Measurements from ENCODE around the gene FURIN. TPM values are rescaled to one million over a fixed set of nuclear protein-coding genes. Genes with fewer than 3 reads are reported as not detected.

Gene FURIN
- total RNA-seq, 1 donor from 2014 or later: 122 TPM

DNA sequence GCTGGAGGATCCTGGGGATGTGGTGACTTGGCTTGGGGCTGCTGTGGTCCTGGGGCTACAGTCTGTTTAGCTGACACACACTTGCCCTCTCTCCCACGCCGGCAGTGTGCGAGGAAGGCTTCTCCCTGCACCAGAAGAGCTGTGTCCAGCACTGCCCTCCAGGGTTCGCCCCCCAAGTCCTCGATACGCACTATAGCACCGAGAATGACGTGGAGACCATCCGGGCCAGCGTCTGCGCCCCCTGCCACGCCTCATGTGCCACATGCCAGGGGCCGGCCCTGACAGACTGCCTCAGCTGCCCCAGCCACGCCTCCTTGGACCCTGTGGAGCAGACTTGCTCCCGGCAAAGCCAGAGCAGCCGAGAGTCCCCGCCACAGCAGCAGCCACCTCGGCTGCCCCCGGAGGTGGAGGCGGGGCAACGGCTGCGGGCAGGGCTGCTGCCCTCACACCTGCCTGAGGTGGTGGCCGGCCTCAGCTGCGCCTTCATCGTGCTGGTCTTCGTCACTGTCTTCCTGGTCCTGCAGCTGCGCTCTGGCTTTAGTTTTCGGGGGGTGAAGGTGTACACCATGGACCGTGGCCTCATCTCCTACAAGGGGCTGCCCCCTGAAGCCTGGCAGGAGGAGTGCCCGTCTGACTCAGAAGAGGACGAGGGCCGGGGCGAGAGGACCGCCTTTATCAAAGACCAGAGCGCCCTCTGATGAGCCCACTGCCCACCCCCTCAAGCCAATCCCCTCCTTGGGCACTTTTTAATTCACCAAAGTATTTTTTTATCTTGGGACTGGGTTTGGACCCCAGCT, 13.0 kb downstream of the FURIN start:
- no peak overlapping the region for H3K4me2 ChIP-seq (ENCODE audit: low read length)
- no peak for FAIRE-seq
- H3K9me3 ChIP-seq (ENCODE audit: insufficient read depth, low read depth, low read length): no peaks in the 10 kb centered on the region
- Mint-ChIP-seq H3K9me3 (ENCODE audit: unreplicated experiment) (no peaks in the 10 kb centered on the region), H3K27me3 (ENCODE audit: low read depth, unreplicated experiment) (no peaks in the 10 kb centered on the region), H3K4me1 (ENCODE audit: low read depth, unreplicated experiment) (no peaks in the 10 kb centered on the region), H3K36me3 (ENCODE audit: low read depth, unreplicated experiment) (peaks cover 13% of the 10 kb centered on the region), H3K27ac (ENCODE audit: unreplicated experiment) (no peak overlapping the region), H3K4me3 (ENCODE audit: unreplicated experiment) (no peak overlapping the region)
- H2AFZ ChIP-seq (ENCODE audit: low read depth, low read length): no peak overlapping the region
- no peaks in the 10 kb centered on the region for H3K79me2 ChIP-seq (ENCODE audit: insufficient read depth, low read length)
- no peak overlapping the region for H3K27ac ChIP-seq (ENCODE audit: low read depth, low read length)
- peaks cover 10% of the 10 kb centered on the region for H4K20me1 ChIP-seq (ENCODE audit: insufficient read depth, low read length)
- H3K36me3 ChIP-seq (ENCODE audit: insufficient read depth, low read length): peaks cover 17% of the 10 kb centered on the region
- no peak for TF ChIP-seq EZH2 (IDR thresholded peaks at IDR 0.05; ENCODE audit: insufficient read depth, low read length)
- TF ChIP-seq, protein P1, sequence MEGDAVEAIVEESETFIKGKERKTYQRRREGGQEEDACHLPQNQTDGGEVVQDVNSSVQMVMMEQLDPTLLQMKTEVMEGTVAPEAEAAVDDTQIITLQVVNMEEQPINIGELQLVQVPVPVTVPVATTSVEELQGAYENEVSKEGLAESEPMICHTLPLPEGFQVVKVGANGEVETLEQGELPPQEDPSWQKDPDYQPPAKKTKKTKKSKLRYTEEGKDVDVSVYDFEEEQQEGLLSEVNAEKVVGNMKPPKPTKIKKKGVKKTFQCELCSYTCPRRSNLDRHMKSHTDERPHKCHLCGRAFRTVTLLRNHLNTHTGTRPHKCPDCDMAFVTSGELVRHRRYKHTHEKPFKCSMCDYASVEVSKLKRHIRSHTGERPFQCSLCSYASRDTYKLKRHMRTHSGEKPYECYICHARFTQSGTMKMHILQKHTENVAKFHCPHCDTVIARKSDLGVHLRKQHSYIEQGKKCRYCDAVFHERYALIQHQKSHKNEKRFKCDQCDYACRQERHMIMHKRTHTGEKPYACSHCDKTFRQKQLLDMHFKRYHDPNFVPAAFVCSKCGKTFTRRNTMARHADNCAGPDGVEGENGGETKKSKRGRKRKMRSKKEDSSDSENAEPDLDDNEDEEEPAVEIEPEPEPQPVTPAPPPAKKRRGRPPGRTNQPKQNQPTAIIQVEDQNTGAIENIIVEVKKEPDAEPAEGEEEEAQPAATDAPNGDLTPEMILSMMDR (IDR thresholded peaks at IDR 0.05; ENCODE audit: insufficient read depth, low read depth, low read length): no peak
- no peaks in the 10 kb centered on the region for H3K27me3 ChIP-seq (ENCODE audit: insufficient read depth, low read length)
- no peak overlapping the region for H3K4me3 ChIP-seq (ENCODE audit: insufficient read depth, low read depth, low read length)
- no peak overlapping the region for H3K9ac ChIP-seq (ENCODE audit: low read length)
- DNase-seq (ENCODE audit: low read depth): no peak
- peaks cover 20% of the 10 kb centered on the region for H3K4me1 ChIP-seq (ENCODE audit: insufficient read depth, low read length)

DNA sequence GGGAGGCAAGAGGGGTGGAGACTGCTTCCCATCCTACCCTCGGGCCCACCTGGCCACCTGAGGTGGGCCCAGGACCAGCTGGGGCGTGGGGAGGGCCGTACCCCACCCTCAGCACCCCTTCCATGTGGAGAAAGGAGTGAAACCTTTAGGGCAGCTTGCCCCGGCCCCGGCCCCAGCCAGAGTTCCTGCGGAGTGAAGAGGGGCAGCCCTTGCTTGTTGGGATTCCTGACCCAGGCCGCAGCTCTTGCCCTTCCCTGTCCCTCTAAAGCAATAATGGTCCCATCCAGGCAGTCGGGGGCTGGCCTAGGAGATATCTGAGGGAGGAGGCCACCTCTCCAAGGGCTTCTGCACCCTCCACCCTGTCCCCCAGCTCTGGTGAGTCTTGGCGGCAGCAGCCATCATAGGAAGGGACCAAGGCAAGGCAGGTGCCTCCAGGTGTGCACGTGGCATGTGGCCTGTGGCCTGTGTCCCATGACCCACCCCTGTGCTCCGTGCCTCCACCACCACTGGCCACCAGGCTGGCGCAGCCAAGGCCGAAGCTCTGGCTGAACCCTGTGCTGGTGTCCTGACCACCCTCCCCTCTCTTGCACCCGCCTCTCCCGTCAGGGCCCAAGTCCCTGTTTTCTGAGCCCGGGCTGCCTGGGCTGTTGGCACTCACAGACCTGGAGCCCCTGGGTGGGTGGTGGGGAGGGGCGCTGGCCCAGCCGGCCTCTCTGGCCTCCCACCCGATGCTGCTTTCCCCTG, 13.8 kb downstream of the FURIN start:
- FAIRE-seq: no peak
- H3K27me3 ChIP-seq (ENCODE audit: insufficient read depth, low read length): no peaks in the 10 kb centered on the region
- DNase-seq (ENCODE audit: low read depth): no peak

More for the DNA sequence above, 13.8 kb downstream of the FURIN start:
- Mint-ChIP-seq H3K27me3 (ENCODE audit: low read depth, unreplicated experiment) (no peaks in the 10 kb centered on the region), H3K36me3 (ENCODE audit: low read depth, unreplicated experiment) (peaks cover 9% of the 10 kb centered on the region), H3K27ac (ENCODE audit: unreplicated experiment) (no peak overlapping the region), H3K4me1 (ENCODE audit: low read depth, unreplicated experiment) (no peaks in the 10 kb centered on the region), H3K9me3 (ENCODE audit: unreplicated experiment) (no peaks in the 10 kb centered on the region), H3K4me3 (ENCODE audit: unreplicated experiment) (no peak overlapping the region)
- Histone ChIP-seq H2AFZ (ENCODE audit: low read depth, low read length) (no peak overlapping the region), H3K79me2 (ENCODE audit: insufficient read depth, low read length) (no peaks in the 10 kb centered on the region), H3K27ac (ENCODE audit: low read depth, low read length) (no peak overlapping the region), H3K9me3 (ENCODE audit: insufficient read depth, low read depth, low read length) (no peaks in the 10 kb centered on the region), H3K4me1 (ENCODE audit: insufficient read depth, low read length) (peaks cover 20% of the 10 kb centered on the region), H3K9ac (ENCODE audit: low read length) (no peak overlapping the region), H3K4me3 (ENCODE audit: insufficient read depth, low read depth, low read length) (no peak overlapping the region), H3K4me2 (ENCODE audit: low read length) (no peak overlapping the region), H4K20me1 (ENCODE audit: insufficient read depth, low read length) (peaks cover 3% of the 10 kb centered on the region), H3K36me3 (ENCODE audit: insufficient read depth, low read length) (peaks cover 10% of the 10 kb centered on the region)
- TF ChIP-seq EZH2 (IDR thresholded peaks at IDR 0.05; ENCODE audit: insufficient read depth, low read length): no peak
- TF ChIP-seq, protein P1 (IDR thresholded peaks at IDR 0.05; ENCODE audit: insufficient read depth, low read depth, low read length): no peak

Data from astrocyte (in vitro differentiated cells and primary cell).